Keratinocyte (primary cell): Measurements from ENCODE around the gene BEND3. TPM values are rescaled to one million over a fixed set of nuclear protein-coding genes. Genes with fewer than 3 reads are reported as not detected.

Experiments
- DNase-seq: peaks from one replicate; pipeline ENCODE4 v3.0.0-alpha.2; 2011; ENCODE audit warnings: low read depth, missing footprints, low spot score
- FAIRE-seq: peaks from 2 replicates; lab custom pipeline; 2011; peaks lifted over from hg19 to GRCh38; lab: Jason Lieb, UNC
- H2AFZ ChIP-seq: 2 replicates; pipeline ENCODE4 v1.6.0; 2012; ENCODE audit warnings: low read length, control low read depth, inconsistent platforms; ENCODE audit not compliant: control insufficient read depth
- H3K27ac ChIP-seq: 2 replicates; pipeline ENCODE4 v1.5.1; 2011; ENCODE audit warnings: low read length; ENCODE audit not compliant: control insufficient read depth, insufficient read depth
- H3K27me3 ChIP-seq: 3 replicates; pipeline ENCODE4 v1.6.0; 2011; ENCODE audit warnings: low read length; ENCODE audit not compliant: control insufficient read depth, insufficient read depth; ENCODE audit errors: extremely low read depth
- H3K36me3 ChIP-seq, 2 experiments: 2 replicates in 1 of 2; 3 replicates in 1 of 2; pipeline ENCODE4 v1.5.1; 2011; ENCODE audit warnings: low read length in 2 of 2, mild to moderate bottlenecking in 1 of 2; ENCODE audit not compliant: control insufficient read depth in 2 of 2, insufficient read depth in 2 of 2; ENCODE audit errors: extremely low read depth in 1 of 2
- H3K4me1 ChIP-seq: 3 replicates; pipeline ENCODE4 v1.5.1; 2011; ENCODE audit warnings: low read length; ENCODE audit not compliant: control insufficient read depth, insufficient read depth; ENCODE audit errors: extremely low read depth
- H3K4me2 ChIP-seq: 3 replicates; pipeline ENCODE4 v1.6.0; 2011; ENCODE audit warnings: low read depth, low read length; ENCODE audit not compliant: control insufficient read depth, insufficient read depth; ENCODE audit errors: extremely low read depth
- H3K4me3 ChIP-seq, 3 experiments: fragments of 200-600 bp in 1 of 3; sonication (generic) in 1 of 3; 2 replicates in 2 of 3; 3 replicates in 1 of 3; pipeline ENCODE4 v1.5.1; 2011 to 2016; ENCODE audit warnings: low read length in 3 of 3, mild to moderate bottlenecking in 3 of 3, control low read depth in 2 of 3, inconsistent platforms in 1 of 3, low read depth in 1 of 3, mixed read lengths in 1 of 3, mixed run types in 1 of 3, moderate library complexity in 1 of 3; ENCODE audit not compliant: control insufficient read depth in 2 of 3, insufficient read depth in 2 of 3; ENCODE audit errors: extremely low read depth in 1 of 3
- H3K79me2 ChIP-seq: 2 replicates; pipeline ENCODE4 v1.6.0; 2012; ENCODE audit warnings: low read length; ENCODE audit not compliant: control insufficient read depth, insufficient read depth
- H3K9ac ChIP-seq: 3 replicates; pipeline ENCODE4 v1.6.0; 2011; ENCODE audit warnings: low read length; ENCODE audit not compliant: control insufficient read depth, insufficient read depth; ENCODE audit errors: extremely low read depth
- H3K9me1 ChIP-seq: 3 replicates; pipeline ENCODE4 v1.6.0; 2011; ENCODE audit warnings: low read length; ENCODE audit not compliant: control insufficient read depth, insufficient read depth; ENCODE audit errors: extremely low read depth
- H3K9me3 ChIP-seq: 2 replicates; pipeline ENCODE4 v1.5.1; 2012; ENCODE audit warnings: low read depth, low read length; ENCODE audit not compliant: control insufficient read depth
- H4K20me1 ChIP-seq: 3 replicates; pipeline ENCODE4 v1.6.0; 2011; ENCODE audit warnings: low read length; ENCODE audit not compliant: control insufficient read depth, insufficient read depth; ENCODE audit errors: extremely low read depth
- EZH2 ChIP-seq: IDR thresholded peaks from one replicate; pipeline ENCODE4 v1.6.1; 2012; ENCODE audit warnings: inconsistent platforms, mild to moderate bottlenecking, low read length, moderate library complexity
- dilution Hi-C: fragments of 300-500 bp; cut with MboI; formaldehyde crosslinking; loops from one replicate; pipeline ENCODE4 v1.7.0; 2020; ENCODE audit warnings: low sequenced_read_pairs; ENCODE audit not compliant: extremely low pct_ligation_motif_present
- polyA plus RNA-seq, 5 experiments: library from polyadenylated mRNA; depleted of rRNA in 3 of 5; stranded (reverse) in 3 of 5; stranded (forward) in 1 of 5; unstranded in 1 of 5; fragments of >200 nt; gene quantifications; 1 replicate in 1 of 5; 2 replicates in 3 of 5; 3 replicates in 1 of 5; pipeline versions ENCODE4 v1.2.1 to v1.2.3, GENCODE V29; 2011 to 2012; ENCODE audit warnings: missing spikeins in 2 of 5, low read depth in 1 of 5, low replicate concordance in 1 of 5
- TF ChIP-seq, protein P1 (sequence below), 3 experiments: IDR thresholded peaks in 1 of 3; conservative IDR thresholded peaks in 1 of 3; optimal IDR thresholded peaks in 1 of 3; 2 replicates in 2 of 3; 3 replicates in 1 of 3; pipeline versions ENCODE3 to v1.5.1; 2011; ENCODE audit warnings: low read length in 3 of 3, mild to moderate bottlenecking in 3 of 3, moderate library complexity in 2 of 3, control low read depth in 1 of 3, inconsistent platforms in 1 of 3; ENCODE audit not compliant: insufficient read depth in 2 of 3; ENCODE audit errors: extremely low read depth in 1 of 3

BEND3 gene
- polyA plus RNA-seq, 1 donor (not counting 4 experiments of a cell fraction or from before 2014, with no cell fraction given) = 2.1 TPM

DNA sequence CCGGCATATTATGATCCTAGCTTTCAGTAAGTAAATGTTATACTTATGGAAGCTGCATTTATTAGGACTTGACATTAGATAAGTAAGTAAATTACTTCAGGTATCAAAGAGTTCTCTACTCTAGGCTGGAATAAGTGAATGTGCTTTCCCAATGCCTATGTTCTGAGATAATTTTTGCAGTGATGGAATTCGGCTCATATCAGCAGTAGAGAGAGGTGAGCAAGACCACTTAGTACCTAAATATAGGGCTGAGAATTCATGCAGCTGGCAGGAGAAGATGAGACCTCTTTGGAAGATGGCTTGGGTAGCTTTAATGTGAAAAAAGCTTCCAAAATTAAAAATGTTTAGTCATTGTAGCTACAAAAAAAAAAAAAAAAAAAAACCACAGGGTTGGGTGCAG is 13.3 kb upstream of the BEND3 start:
- DNase-seq (no peak), FAIRE-seq (no peak)
- Histone ChIP-seq H4K20me1 (no peaks in the 10 kb centered on the region), H3K27me3 (no peaks in the 10 kb centered on the region), H3K27ac (no peak overlapping the region), H3K4me2 (no peak overlapping the region), H3K4me3 (no peak overlapping the region), H3K79me2 (no peaks in the 10 kb centered on the region), H3K4me1 (no peaks in the 10 kb centered on the region), H3K36me3 (no peaks in the 10 kb centered on the region), H3K9ac (no peak overlapping the region), H2AFZ (no peak overlapping the region), H3K9me1 (no peaks in the 10 kb centered on the region), H3K9me3 (no peaks in the 10 kb centered on the region)
- dilution Hi-C loops = no loop called here
- TF ChIP-seq, protein P1, sequence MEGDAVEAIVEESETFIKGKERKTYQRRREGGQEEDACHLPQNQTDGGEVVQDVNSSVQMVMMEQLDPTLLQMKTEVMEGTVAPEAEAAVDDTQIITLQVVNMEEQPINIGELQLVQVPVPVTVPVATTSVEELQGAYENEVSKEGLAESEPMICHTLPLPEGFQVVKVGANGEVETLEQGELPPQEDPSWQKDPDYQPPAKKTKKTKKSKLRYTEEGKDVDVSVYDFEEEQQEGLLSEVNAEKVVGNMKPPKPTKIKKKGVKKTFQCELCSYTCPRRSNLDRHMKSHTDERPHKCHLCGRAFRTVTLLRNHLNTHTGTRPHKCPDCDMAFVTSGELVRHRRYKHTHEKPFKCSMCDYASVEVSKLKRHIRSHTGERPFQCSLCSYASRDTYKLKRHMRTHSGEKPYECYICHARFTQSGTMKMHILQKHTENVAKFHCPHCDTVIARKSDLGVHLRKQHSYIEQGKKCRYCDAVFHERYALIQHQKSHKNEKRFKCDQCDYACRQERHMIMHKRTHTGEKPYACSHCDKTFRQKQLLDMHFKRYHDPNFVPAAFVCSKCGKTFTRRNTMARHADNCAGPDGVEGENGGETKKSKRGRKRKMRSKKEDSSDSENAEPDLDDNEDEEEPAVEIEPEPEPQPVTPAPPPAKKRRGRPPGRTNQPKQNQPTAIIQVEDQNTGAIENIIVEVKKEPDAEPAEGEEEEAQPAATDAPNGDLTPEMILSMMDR (optimal IDR thresholded peaks at IDR 0.05 in 1 of 3, IDR thresholded peaks at IDR 0.05 in 1 of 3, conservative IDR thresholded peaks at IDR 0.05 in 1 of 3; ENCODE audit: extremely low read depth in 1 of 3, insufficient read depth in 2 of 3, low read length in 3 of 3) = no peak
- no peak for TF ChIP-seq EZH2

GRCh38 chr6:107128175-107128574 is 12.9 kb upstream of the BEND3 start:
- Histone ChIP-seq H3K4me3 (no peak overlapping the region), H3K9me3 (no peaks in the 10 kb centered on the region), H3K4me1 (no peaks in the 10 kb centered on the region), H3K9me1 (no peaks in the 10 kb centered on the region), H3K36me3 (no peaks in the 10 kb centered on the region), H3K4me2 (no peak overlapping the region), H3K27me3 (no peaks in the 10 kb centered on the region), H3K79me2 (no peaks in the 10 kb centered on the region), H2AFZ (no peak overlapping the region), H4K20me1 (no peaks in the 10 kb centered on the region), H3K9ac (no peak overlapping the region), H3K27ac (no peak overlapping the region)
- no peak for TF ChIP-seq EZH2
- TF ChIP-seq, protein P1 (optimal IDR thresholded peaks at IDR 0.05 in 1 of 3, IDR thresholded peaks at IDR 0.05 in 1 of 3, conservative IDR thresholded peaks at IDR 0.05 in 1 of 3; ENCODE audit: extremely low read depth in 1 of 3, insufficient read depth in 2 of 3, low read length in 3 of 3) = no peak
- DNase-seq (no peak), FAIRE-seq (no peak)
- dilution Hi-C loops = no loop called here
